GM23338 (cell line): ENCODE results near the gene TRPM1. TPM values are rescaled to one million over a fixed set of nuclear protein-coding genes. Genes with fewer than 3 reads are reported as not detected.

Source experiments
- ATAC-seq: fragments of 200-7000 bp; cut with Tn5 transposase; 3 replicates; pipeline ENCODE4 v1.9.1; 2020
- DNase-seq: peaks from one replicate; pipeline ENCODE4 v3.0.0-alpha.2; 2015; ENCODE audit warnings: low spot score
- H2AFZ ChIP-seq: fragments of 200-600 bp; sonication (generic); 2 replicates; pipeline ENCODE4 v1.8.0; 2016; ENCODE audit warnings: antibody characterized with exemption, mild to moderate bottlenecking, moderate library complexity
- H3F3A ChIP-seq: fragments of 200-600 bp; sonication (generic); replicated peaks from 2 replicates; pipeline ENCODE4 v1.8.0; 2017; ENCODE audit warnings: antibody characterized with exemption, mixed run types, low read depth
- H3K27ac ChIP-seq: fragments of 200-600 bp; sonication (generic); 2 replicates; pipeline ENCODE4 v1.6.1; 2016; ENCODE audit warnings: low read depth
- H3K27me3 ChIP-seq: fragments of 200-600 bp; sonication (generic); 2 replicates; pipeline ENCODE4 v1.8.0; 2016; ENCODE audit warnings: mild to moderate bottlenecking, mixed run types, moderate library complexity; ENCODE audit not compliant: insufficient read depth
- H3K36me3 ChIP-seq: fragments of 200-600 bp; sonication (generic); 2 replicates; pipeline ENCODE4 v1.8.0; 2016; ENCODE audit warnings: mild to moderate bottlenecking; ENCODE audit not compliant: insufficient read depth
- H3K4me1 ChIP-seq: fragments of 200-600 bp; sonication (generic); 2 replicates; pipeline ENCODE4 v1.8.0; 2016; ENCODE audit warnings: mild to moderate bottlenecking, moderate library complexity; ENCODE audit not compliant: insufficient read depth
- H3K4me2 ChIP-seq: fragments of 200-600 bp; sonication (generic); 2 replicates; pipeline ENCODE4 v1.7.1; 2017; ENCODE audit warnings: mixed run types
- H3K4me3 ChIP-seq: fragments of 200-600 bp; sonication (generic); 2 replicates; pipeline ENCODE4 v1.6.1; 2016; ENCODE audit warnings: mixed run types
- H3K79me2 ChIP-seq: fragments of 200-600 bp; sonication (generic); replicated peaks from 2 replicates; pipeline ENCODE4 v1.8.0; 2017; ENCODE audit warnings: mild to moderate bottlenecking; ENCODE audit not compliant: insufficient read depth
- H3K9me2 ChIP-seq: fragments of 200-600 bp; sonication (generic); 2 replicates; pipeline ENCODE4 v1.8.0; 2017; ENCODE audit not compliant: insufficient read depth
- H4K20me1 ChIP-seq: fragments of 200-600 bp; sonication (generic); replicated peaks from 2 replicates; pipeline ENCODE4 v1.8.0; 2017; ENCODE audit warnings: mild to moderate bottlenecking; ENCODE audit not compliant: insufficient read depth
- H3K27ac Mint-ChIP-seq: 2 replicates; pipeline ENCODE4 v1.8.0; 2020; ENCODE audit warnings: inconsistent platforms, mild to moderate bottlenecking, moderate library complexity, mixed read lengths
- H3K27me3 Mint-ChIP-seq: 3 replicates; pipeline ENCODE4 v1.8.0; 2022; ENCODE audit warnings: low read depth, mild to moderate bottlenecking, moderate library complexity, mixed read lengths, inconsistent platforms; ENCODE audit not compliant: insufficient read depth, poor library complexity
- H3K36me3 Mint-ChIP-seq: 3 replicates; pipeline ENCODE4 v1.8.0; 2021; ENCODE audit warnings: low read depth, mild to moderate bottlenecking, inconsistent platforms, moderate library complexity, mixed read lengths
- H3K4me1 Mint-ChIP-seq: 3 replicates; pipeline ENCODE4 v1.8.0; 2020; ENCODE audit warnings: mild to moderate bottlenecking, inconsistent platforms, mixed read lengths
- H3K4me3 Mint-ChIP-seq: 3 replicates; pipeline ENCODE4 v1.8.0; 2021; ENCODE audit warnings: moderate library complexity, mild to moderate bottlenecking, inconsistent platforms, mixed read lengths
- H3K9me3 Mint-ChIP-seq: 3 replicates; pipeline ENCODE4 v1.8.0; 2020; ENCODE audit warnings: moderate library complexity, mild to moderate bottlenecking, inconsistent platforms, mixed read lengths
- CREB1 ChIP-seq: fragments of 250-450 bp; sonication (Bioruptor Pico); IDR thresholded peaks from 2 replicates; pipeline ENCODE4 v1.5.0; 2020; ENCODE audit warnings: low read depth, mild to moderate bottlenecking, moderate library complexity
- EZH2 ChIP-seq: fragments of 200-600 bp; sonication (generic); IDR thresholded peaks from one replicate; pipeline ENCODE4 v1.8.0; 2017; ENCODE audit warnings: antibody characterized with exemption, mild to moderate bottlenecking, low read depth; ENCODE audit not compliant: unreplicated experiment
- EZH2phosphoT487 ChIP-seq: fragments of 200-600 bp; sonication (generic); IDR thresholded peaks from one replicate; pipeline ENCODE4 v1.8.1; 2018; ENCODE audit warnings: antibody characterized with exemption; ENCODE audit not compliant: unreplicated experiment
- JUNB ChIP-seq: IDR thresholded peaks from one replicate; pipeline ENCODE4 v1.6.1; 2016; ENCODE audit warnings: antibody characterized with exemption; ENCODE audit not compliant: unreplicated experiment
- NANOG ChIP-seq: IDR thresholded peaks from 2 replicates; pipeline ENCODE4 v1.6.1; 2016; ENCODE audit warnings: antibody characterized with exemption, borderline replicate concordance
- POLR2AphosphoS5 ChIP-seq: IDR thresholded peaks from 2 replicates; pipeline ENCODE4 v1.6.1; 2016; ENCODE audit warnings: antibody characterized with exemption, low read depth
- STAT1 ChIP-seq: IDR thresholded peaks from one replicate; pipeline ENCODE4 v1.6.1; 2016; ENCODE audit warnings: antibody characterized with exemption; ENCODE audit not compliant: unreplicated experiment
- ZNF114 ChIP-seq: fragments of 250-450 bp; sonication (Bioruptor Pico); IDR thresholded peaks from 2 replicates; pipeline ENCODE4 v1.5.0; 2020; ENCODE audit warnings: mild to moderate bottlenecking, moderate library complexity
- ZNF331 ChIP-seq: fragments of 250-450 bp; sonication (Bioruptor Pico); IDR thresholded peaks from 2 replicates; pipeline ENCODE4 v1.5.0; 2020; ENCODE audit warnings: low read depth, mild to moderate bottlenecking, moderate library complexity
- polyA plus RNA-seq: library from polyadenylated mRNA; unstranded; fragments of >200 nt; fragmentation: Nextera tagmentation; extraction: Ambion mirVana; gene quantifications from 2 replicates; pipeline ENCODE4 v1.2.1, GENCODE V29; 2016
- total RNA-seq: library from RNA; depleted of rRNA; stranded (reverse); fragments of >200 nt; shearing (Covaris generic); gene quantifications from 2 replicates; pipeline ENCODE4 v1.2.3, GENCODE V29; 2014
- TF ChIP-seq, protein P1 (sequence below): IDR thresholded peaks from 2 replicates; pipeline ENCODE4 v1.6.1; 2016; ENCODE audit warnings: antibody characterized with exemption
- TF ChIP-seq, protein P2 (sequence below): fragments of 250-450 bp; sonication (Bioruptor Pico); IDR thresholded peaks from 2 replicates; pipeline ENCODE4 v1.5.0; 2020; ENCODE audit warnings: mild to moderate bottlenecking, moderate library complexity
- TF ChIP-seq, protein P3 (sequence below), 2 experiments: fragments of 200-600 bp in 1 of 2; sonication (generic) in 1 of 2; conservative IDR thresholded peaks; 2 replicates each; pipeline versions ENCODE4 v1.5.1 to v1.6.1; 2016 to 2017; ENCODE audit warnings: antibody characterized with exemption in 2 of 2, low read depth in 2 of 2, mild to moderate bottlenecking in 2 of 2, moderate library complexity in 1 of 2
- TF ChIP-seq, protein P4 (sequence below): IDR thresholded peaks from one replicate; pipeline ENCODE4 v1.6.1; 2018; ENCODE audit warnings: antibody characterized with exemption; ENCODE audit not compliant: unreplicated experiment

Gene TRPM1
- total and polyA plus RNA-seq, 2 experiments from 2014 or later: 0.19 TPM; not detected in 1

DNA sequence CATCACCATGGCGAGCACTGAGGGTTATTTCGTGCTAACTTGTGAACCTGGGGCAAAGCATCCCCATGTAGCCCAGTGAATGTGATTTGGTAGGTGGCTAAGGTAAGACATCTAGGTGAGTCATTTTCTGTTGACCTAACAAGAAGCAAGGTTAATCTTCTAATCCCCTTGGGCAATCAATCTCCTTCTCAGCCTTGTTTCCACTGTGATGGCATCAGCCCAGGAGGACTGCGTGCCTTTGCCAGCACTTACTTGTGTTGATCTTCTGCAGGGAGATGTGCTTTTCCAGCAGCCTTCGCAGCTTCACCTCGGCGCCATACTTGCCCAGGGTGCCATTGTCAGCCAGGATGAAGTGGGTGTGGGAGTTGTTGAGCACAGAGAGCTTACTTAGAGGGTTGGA lies 35.7 kb downstream of the TRPM1 start:
- Mint-ChIP-seq H3K4me3 (no peak overlapping the region), H3K4me1 (peaks cover 11% of the 10 kb centered on the region; the same call in 2 of the 3 replicates), H3K27me3 (no peaks in the 10 kb centered on the region), H3K9me3 (no peaks in the 10 kb centered on the region; the same call in 2 of the 3 replicates), H3K36me3 (no peaks in the 10 kb centered on the region), H3K27ac (no peak overlapping the region)
- Histone ChIP-seq H3F3A (no peaks in the 10 kb centered on the region), H3K27me3 (no peaks in the 10 kb centered on the region), H2AFZ (no peak overlapping the region), H3K4me2 (no peak overlapping the region), H3K36me3 (no peaks in the 10 kb centered on the region), H4K20me1 (no peaks in the 10 kb centered on the region), H3K79me2 (no peaks in the 10 kb centered on the region), H3K9me2 (peaks cover 27% of the 10 kb centered on the region; the same call in 1 of the 2 replicates), H3K4me1 (peaks cover 12% of the 10 kb centered on the region), H3K27ac (no peak overlapping the region), H3K4me3 (no peak overlapping the region)
- DNase-seq (no peak), ATAC-seq (no peak)
- TF ChIP-seq STAT1 (no peak), NANOG (no peak), ZNF331 (CRISPR knock-in tag) (no peak), EZH2phosphoT487 (no peak), EZH2 (no peak), CREB1 (no peak), ZNF114 (CRISPR knock-in tag) (no peak), JUNB (no peak), POLR2AphosphoS5 (no peak)
- TF ChIP-seq, protein P1, sequence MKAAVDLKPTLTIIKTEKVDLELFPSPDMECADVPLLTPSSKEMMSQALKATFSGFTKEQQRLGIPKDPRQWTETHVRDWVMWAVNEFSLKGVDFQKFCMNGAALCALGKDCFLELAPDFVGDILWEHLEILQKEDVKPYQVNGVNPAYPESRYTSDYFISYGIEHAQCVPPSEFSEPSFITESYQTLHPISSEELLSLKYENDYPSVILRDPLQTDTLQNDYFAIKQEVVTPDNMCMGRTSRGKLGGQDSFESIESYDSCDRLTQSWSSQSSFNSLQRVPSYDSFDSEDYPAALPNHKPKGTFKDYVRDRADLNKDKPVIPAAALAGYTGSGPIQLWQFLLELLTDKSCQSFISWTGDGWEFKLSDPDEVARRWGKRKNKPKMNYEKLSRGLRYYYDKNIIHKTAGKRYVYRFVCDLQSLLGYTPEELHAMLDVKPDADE: no peak
- TF ChIP-seq, protein P2, sequence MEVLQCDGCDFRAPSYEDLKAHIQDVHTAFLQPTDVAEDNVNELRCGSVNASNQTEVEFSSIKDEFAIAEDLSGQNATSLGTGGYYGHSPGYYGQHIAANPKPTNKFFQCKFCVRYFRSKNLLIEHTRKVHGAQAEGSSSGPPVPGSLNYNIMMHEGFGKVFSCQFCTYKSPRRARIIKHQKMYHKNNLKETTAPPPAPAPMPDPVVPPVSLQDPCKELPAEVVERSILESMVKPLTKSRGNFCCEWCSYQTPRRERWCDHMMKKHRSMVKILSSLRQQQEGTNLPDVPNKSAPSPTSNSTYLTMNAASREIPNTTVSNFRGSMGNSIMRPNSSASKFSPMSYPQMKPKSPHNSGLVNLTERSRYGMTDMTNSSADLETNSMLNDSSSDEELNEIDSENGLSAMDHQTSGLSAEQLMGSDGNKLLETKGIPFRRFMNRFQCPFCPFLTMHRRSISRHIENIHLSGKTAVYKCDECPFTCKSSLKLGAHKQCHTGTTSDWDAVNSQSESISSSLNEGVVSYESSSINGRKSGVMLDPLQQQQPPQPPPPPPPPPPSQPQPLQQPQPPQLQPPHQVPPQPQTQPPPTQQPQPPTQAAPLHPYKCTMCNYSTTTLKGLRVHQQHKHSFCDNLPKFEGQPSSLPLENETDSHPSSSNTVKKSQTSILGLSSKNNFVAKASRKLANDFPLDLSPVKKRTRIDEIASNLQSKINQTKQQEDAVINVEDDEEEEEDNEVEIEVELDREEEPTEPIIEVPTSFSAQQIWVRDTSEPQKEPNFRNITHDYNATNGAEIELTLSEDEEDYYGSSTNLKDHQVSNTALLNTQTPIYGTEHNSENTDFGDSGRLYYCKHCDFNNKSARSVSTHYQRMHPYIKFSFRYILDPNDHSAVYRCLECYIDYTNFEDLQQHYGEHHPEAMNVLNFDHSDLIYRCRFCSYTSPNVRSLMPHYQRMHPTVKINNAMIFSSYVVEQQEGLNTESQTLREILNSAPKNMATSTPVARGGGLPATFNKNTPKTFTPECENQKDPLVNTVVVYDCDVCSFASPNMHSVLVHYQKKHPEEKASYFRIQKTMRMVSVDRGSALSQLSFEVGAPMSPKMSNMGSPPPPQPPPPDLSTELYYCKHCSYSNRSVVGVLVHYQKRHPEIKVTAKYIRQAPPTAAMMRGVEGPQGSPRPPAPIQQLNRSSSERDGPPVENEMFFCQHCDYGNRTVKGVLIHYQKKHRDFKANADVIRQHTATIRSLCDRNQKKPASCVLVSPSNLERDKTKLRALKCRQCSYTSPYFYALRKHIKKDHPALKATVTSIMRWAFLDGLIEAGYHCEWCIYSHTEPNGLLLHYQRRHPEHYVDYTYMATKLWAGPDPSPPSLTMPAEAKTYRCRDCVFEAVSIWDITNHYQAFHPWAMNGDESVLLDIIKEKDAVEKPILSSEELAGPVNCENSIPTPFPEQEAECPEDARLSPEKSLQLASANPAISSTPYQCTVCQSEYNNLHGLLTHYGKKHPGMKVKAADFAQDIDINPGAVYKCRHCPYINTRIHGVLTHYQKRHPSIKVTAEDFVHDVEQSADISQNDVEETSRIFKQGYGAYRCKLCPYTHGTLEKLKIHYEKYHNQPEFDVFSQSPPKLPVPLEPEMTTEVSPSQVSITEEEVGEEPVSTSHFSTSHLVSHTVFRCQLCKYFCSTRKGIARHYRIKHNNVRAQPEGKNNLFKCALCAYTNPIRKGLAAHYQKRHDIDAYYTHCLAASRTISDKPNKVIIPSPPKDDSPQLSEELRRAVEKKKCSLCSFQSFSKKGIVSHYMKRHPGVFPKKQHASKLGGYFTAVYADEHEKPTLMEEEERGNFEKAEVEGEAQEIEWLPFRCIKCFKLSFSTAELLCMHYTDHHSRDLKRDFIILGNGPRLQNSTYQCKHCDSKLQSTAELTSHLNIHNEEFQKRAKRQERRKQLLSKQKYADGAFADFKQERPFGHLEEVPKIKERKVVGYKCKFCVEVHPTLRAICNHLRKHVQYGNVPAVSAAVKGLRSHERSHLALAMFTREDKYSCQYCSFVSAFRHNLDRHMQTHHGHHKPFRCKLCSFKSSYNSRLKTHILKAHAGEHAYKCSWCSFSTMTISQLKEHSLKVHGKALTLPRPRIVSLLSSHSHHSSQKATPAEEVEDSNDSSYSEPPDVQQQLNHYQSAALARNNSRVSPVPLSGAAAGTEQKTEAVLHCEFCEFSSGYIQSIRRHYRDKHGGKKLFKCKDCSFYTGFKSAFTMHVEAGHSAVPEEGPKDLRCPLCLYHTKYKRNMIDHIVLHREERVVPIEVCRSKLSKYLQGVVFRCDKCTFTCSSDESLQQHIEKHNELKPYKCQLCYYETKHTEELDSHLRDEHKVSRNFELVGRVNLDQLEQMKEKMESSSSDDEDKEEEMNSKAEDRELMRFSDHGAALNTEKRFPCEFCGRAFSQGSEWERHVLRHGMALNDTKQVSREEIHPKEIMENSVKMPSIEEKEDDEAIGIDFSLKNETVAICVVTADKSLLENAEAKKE (CRISPR knock-in tag): no peak
- TF ChIP-seq, protein P3, sequence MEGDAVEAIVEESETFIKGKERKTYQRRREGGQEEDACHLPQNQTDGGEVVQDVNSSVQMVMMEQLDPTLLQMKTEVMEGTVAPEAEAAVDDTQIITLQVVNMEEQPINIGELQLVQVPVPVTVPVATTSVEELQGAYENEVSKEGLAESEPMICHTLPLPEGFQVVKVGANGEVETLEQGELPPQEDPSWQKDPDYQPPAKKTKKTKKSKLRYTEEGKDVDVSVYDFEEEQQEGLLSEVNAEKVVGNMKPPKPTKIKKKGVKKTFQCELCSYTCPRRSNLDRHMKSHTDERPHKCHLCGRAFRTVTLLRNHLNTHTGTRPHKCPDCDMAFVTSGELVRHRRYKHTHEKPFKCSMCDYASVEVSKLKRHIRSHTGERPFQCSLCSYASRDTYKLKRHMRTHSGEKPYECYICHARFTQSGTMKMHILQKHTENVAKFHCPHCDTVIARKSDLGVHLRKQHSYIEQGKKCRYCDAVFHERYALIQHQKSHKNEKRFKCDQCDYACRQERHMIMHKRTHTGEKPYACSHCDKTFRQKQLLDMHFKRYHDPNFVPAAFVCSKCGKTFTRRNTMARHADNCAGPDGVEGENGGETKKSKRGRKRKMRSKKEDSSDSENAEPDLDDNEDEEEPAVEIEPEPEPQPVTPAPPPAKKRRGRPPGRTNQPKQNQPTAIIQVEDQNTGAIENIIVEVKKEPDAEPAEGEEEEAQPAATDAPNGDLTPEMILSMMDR (conservative IDR thresholded peaks at IDR 0.05; ENCODE audit: low read depth in 2 of 2): no peak
- TF ChIP-seq, protein P4, sequence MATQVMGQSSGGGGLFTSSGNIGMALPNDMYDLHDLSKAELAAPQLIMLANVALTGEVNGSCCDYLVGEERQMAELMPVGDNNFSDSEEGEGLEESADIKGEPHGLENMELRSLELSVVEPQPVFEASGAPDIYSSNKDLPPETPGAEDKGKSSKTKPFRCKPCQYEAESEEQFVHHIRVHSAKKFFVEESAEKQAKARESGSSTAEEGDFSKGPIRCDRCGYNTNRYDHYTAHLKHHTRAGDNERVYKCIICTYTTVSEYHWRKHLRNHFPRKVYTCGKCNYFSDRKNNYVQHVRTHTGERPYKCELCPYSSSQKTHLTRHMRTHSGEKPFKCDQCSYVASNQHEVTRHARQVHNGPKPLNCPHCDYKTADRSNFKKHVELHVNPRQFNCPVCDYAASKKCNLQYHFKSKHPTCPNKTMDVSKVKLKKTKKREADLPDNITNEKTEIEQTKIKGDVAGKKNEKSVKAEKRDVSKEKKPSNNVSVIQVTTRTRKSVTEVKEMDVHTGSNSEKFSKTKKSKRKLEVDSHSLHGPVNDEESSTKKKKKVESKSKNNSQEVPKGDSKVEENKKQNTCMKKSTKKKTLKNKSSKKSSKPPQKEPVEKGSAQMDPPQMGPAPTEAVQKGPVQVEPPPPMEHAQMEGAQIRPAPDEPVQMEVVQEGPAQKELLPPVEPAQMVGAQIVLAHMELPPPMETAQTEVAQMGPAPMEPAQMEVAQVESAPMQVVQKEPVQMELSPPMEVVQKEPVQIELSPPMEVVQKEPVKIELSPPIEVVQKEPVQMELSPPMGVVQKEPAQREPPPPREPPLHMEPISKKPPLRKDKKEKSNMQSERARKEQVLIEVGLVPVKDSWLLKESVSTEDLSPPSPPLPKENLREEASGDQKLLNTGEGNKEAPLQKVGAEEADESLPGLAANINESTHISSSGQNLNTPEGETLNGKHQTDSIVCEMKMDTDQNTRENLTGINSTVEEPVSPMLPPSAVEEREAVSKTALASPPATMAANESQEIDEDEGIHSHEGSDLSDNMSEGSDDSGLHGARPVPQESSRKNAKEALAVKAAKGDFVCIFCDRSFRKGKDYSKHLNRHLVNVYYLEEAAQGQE: no peak
